ENCODE results near the gene POC1A. TPM values are rescaled to one million over a fixed set of nuclear protein-coding genes. Genes with fewer than 3 reads are reported as not detected.

POC1A gene
- total and polyA plus RNA-seq, 9 of the 15 experiments (the other 6 are each of a cell fraction or from before 2014, with no cell fraction given), result 7.2 to 17.5 (median 12.1) TPM

GRCh38 chr3:52053307-52054304 lies 100.6 kb downstream of the POC1A start:
- Histone ChIP-seq H4K20me1 (replicated peaks; ENCODE audit: control insufficient read depth, insufficient read depth, low read length) (peaks cover 6% of the 10 kb centered on the region; the same call in 1 of the 2 replicates), H2AFZ (ENCODE audit: low read depth, low read length) (0 out of 2 replicates have a peak overlapping the region, but pooled peaks have one; percentile 4), H3K9me3 (replicated peaks; ENCODE audit: control insufficient read depth, insufficient read depth, low read depth, low read length) (no peaks in the 10 kb centered on the region), H3K36me3 (ENCODE audit: control insufficient read depth, insufficient read depth, low read length) (peaks cover 55% of the 10 kb centered on the region; the same call in 2 of the 3 replicates), H3K9ac (ENCODE audit: insufficient read depth in 1 of 2, low read depth in 2 of 2, low read length in 2 of 2) (peak overlapping the region; percentile 35 to 88), H3K27ac (ENCODE audit: extremely low read depth, low read depth, low read length) (peak overlapping the region; percentile 59; the same call in 2 of the 3 replicates), H3K4me2 (ENCODE audit: insufficient read depth, low read length) (peak overlapping the region; percentile 67), H3K27me3 (ENCODE audit: control insufficient read depth in 2 of 2, insufficient read depth in 2 of 2, low read length in 2 of 2) (no peaks in the 10 kb centered on the region), H3K79me2 (ENCODE audit: control insufficient read depth, insufficient read depth, low read length) (peaks cover 44% of the 10 kb centered on the region), H3K4me1 (replicated peaks in 1 of 2; ENCODE audit: control insufficient read depth in 2 of 2, insufficient read depth in 2 of 2, low read length in 2 of 2) (peaks cover 19 to 60% of the 10 kb centered on the region in 2 experiments; a peak in 4 of 5 replicates), H3K9me1 (ENCODE audit: control insufficient read depth, insufficient read depth, low read length) (no peaks in the 10 kb centered on the region), H3K4me3 (peak overlapping the region; percentile 9)
- FAIRE-seq (no peak), ATAC-seq (peak; percentile 19; the same call in 2 of the 3 replicates), DNase-seq (ENCODE audit: extremely low read depth in 1 of 4, low spot score in 3 of 4) (peak in 2 of 4 experiments; percentile 33 to 52)
- BruUV-seq (replicated peaks), result no TSS peak
- CTCF ChIA-PET (ENCODE audit: low intra/inter-chr PET ratio), result interaction anchor here (1.2 to 2.9 kb wide), 2 partner anchors 52 to 70 kb away, joined by 4 to 7 read pairs; no protein-coding TSS in a partner anchor
- POLR2A ChIA-PET, result interaction anchor here (0.6 to 1.7 kb wide), 14 partner anchors 9 to 1401 kb away, joined by 3 to 8 read pairs (median 4); partner anchors contain the start of genes POC1A and RPL29
- in situ Hi-C loops (cut with MboI), result no loop called here
- WGBS (ENCODE audit: insufficient coverage, low coverage, missing lambda C conversion rate), result 75% methylated on average over 23 of the region's 31 CpGs
- intact Hi-C loops (cut with micrococcal nuclease), result loop anchor here (1.0 to 5.0 kb wide), 3 partner anchors 51 to 91 kb away; no protein-coding TSS in a partner anchor
- TF ChIP-seq CTCF (IDR thresholded peaks at IDR 0.05 in 2 of 3, conservative IDR thresholded peaks at IDR 0.05 in 1 of 3; ENCODE audit: insufficient read depth in 2 of 3, low read depth in 1 of 3, low read length in 3 of 3) (peak; percentile 42 to 60 (median 56); a peak in 5 of 6 replicates), BMI1 (IDR thresholded peaks at IDR 0.05; ENCODE audit: low read length) (no peak), USF1 (CRISPR knock-in tag; IDR thresholded peaks at IDR 0.05) (peak; percentile 32; the same call in 1 of the 2 replicates), TSC22D4 (tag; IDR thresholded peaks at IDR 0.05) (no peak), RERE (CRISPR knock-in tag; IDR thresholded peaks at IDR 0.05; ENCODE audit: borderline replicate concordance) (no peak), CREM (IDR thresholded peaks at IDR 0.05; ENCODE audit: low read depth) (0 out of 2 replicates have a peak, but pooled peaks have one; percentile 29), RAD21 (CRISPR knock-in tag; conservative IDR thresholded peaks at IDR 0.05 in 1 of 2, IDR thresholded peaks at IDR 0.05 in 1 of 2) (peak in 1 of 2 experiments; percentile 62; a peak in 3 of 4 replicates), POLR2G (IDR thresholded peaks at IDR 0.05; ENCODE audit: low read depth, low read length) (0 out of 2 replicates have a peak, but pooled peaks have one; percentile 31), XRCC3 (IDR thresholded peaks at IDR 0.05) (no peak), FOXA3 (CRISPR knock-in tag; conservative IDR thresholded peaks at IDR 0.05 in 1 of 2, IDR thresholded peaks at IDR 0.05 in 1 of 2) (0 out of 4 replicates have a peak, but pooled peaks of 1 of the 2 experiments have one; percentile 27)

Data from K562 (cell line).